Activated B cell treated with CpG ODN at 0.5 μM for 24 hours (primary cell): Measurements from ENCODE around the gene CORO7. TPM values are rescaled to one million over a fixed set of nuclear protein-coding genes. Genes with fewer than 3 reads are reported as not detected.

ENCODE experiments used
- ATAC-seq: fragments of 200-7000 bp; cut with Tn5 transposase; one replicate; pipeline ENCODE4 v1.10.0; 2021; ENCODE audit warnings: low read depth, mild to moderate bottlenecking, moderate library complexity
- CTCF ChIA-PET: fragments of 350-600 bp; sonication (Branson Sonifier 250); formaldehyde crosslinking; loops from one replicate; lab custom pipeline; 2021; ENCODE audit warnings: antibody characterized with exemption; lab: Charles Lee
- POLR2A ChIA-PET: fragments of 350-600 bp; sonication (Branson Sonifier 250); formaldehyde crosslinking; loops from one replicate; lab custom pipeline; 2021; ENCODE audit warnings: antibody characterized with exemption; lab: Charles Lee
- DNase-seq: peaks from one replicate; pipeline ENCODE4 v3.0.0; 2022
- H3K27ac Mint-ChIP-seq: one replicate; pipeline ENCODE4 v1.8.0; 2020; ENCODE audit warnings: mixed read lengths
- H3K27me3 Mint-ChIP-seq: one replicate; pipeline ENCODE4 v1.8.0; 2021; ENCODE audit warnings: mixed read lengths
- H3K36me3 Mint-ChIP-seq: one replicate; pipeline ENCODE4 v1.8.0; 2021; ENCODE audit warnings: low read depth, mixed read lengths
- H3K4me1 Mint-ChIP-seq: one replicate; pipeline ENCODE4 v1.8.0; 2021; ENCODE audit warnings: mixed read lengths
- H3K4me3 Mint-ChIP-seq: one replicate; pipeline ENCODE4 v1.8.0; 2020; ENCODE audit warnings: mild to moderate bottlenecking, mixed read lengths
- H3K9me3 Mint-ChIP-seq: one replicate; pipeline ENCODE4 v1.8.0; 2020; ENCODE audit warnings: mixed read lengths
- CTCF ChIP-seq: fragments of 200-600 bp; IDR thresholded peaks from one replicate; pipeline ENCODE4 v1.8.0; 2022; ENCODE audit warnings: antibody characterized with exemption, mild to moderate bottlenecking
- intact Hi-C: fragments of 100-400 bp; cut with micrococcal nuclease; formaldehyde crosslinking; loops from one replicate; pipeline ENCODE4 v1.15.1; 2024
- total RNA-seq: library from RNA; stranded (reverse); gene quantifications from 2 replicates; pipeline ENCODE4 v1.2.3, GENCODE V29; 2022

CORO7 gene
- total RNA-seq, 1 donor from 2014 or later, result 86.6 TPM

GRCh38 chr16:4426722-4427372, 10.5 kb upstream of the CORO7 start:
- intact Hi-C loops, result no loop called here
- Mint-ChIP-seq H3K27ac (peak overlapping the region; percentile 100), H3K4me3 (peak overlapping the region; percentile 97), H3K36me3 (peaks cover 35% of the 10 kb centered on the region), H3K4me1 (peaks cover 33% of the 10 kb centered on the region), H3K27me3 (no peaks in the 10 kb centered on the region), H3K9me3 (no peaks in the 10 kb centered on the region)
- ChIA-PET POLR2A (interaction anchor here (1.0 kb wide), 1 partner anchor 27 kb away, joined by 3 read pairs; no protein-coding TSS in a partner anchor), CTCF (interaction anchor here (0.6 kb wide), 1 partner anchor 10 kb away, joined by 3 read pairs; the partner anchor contains the start of gene CORO7)
- no peak for DNase-seq
- ATAC-seq, result no peak
- no peak for TF ChIP-seq CTCF

GRCh38 chr16:4426021-4426684, 9.8 kb upstream of the CORO7 start:
- H3K9me3 Mint-ChIP-seq, result no peaks in the 10 kb centered on the region
- H3K4me3 Mint-ChIP-seq, result peak overlapping the region; percentile 97
- peak overlapping the region; percentile 100 for H3K27ac Mint-ChIP-seq
- ChIA-PET CTCF (interaction anchor here (0.9 kb wide), 1 partner anchor 33 kb away, joined by 4 read pairs; no protein-coding TSS in a partner anchor), POLR2A (interaction anchor here (1.0 to 1.3 kb wide), 2 partner anchors 10 to 28 kb away, joined by 3 to 10 read pairs; partner anchors contain the start of gene CORO7)
- H3K27me3 Mint-ChIP-seq, result no peaks in the 10 kb centered on the region
- intact Hi-C loops, result no loop called here
- ATAC-seq, result peak; percentile 12
- H3K4me1 Mint-ChIP-seq, result peaks cover 31% of the 10 kb centered on the region
- peaks cover 29% of the 10 kb centered on the region for H3K36me3 Mint-ChIP-seq
- DNase-seq, result no peak
- no peak for TF ChIP-seq CTCF

GRCh38 chr16:4425378-4426020, 9.1 kb upstream of the CORO7 start, which contains the start of gene DNAJA3:
DNAJA3 (plus strand) TSS chr16:4425868; CDS start chr16:4425882, 14 bp downstream.
- Mint-ChIP-seq H3K27ac (peak within 1 kb of the TSS; percentile 100), H3K4me1 (peaks cover 31% of the 10 kb centered on the region)

GRCh38 chr16:4420505-4421105, 4.2 kb upstream of the CORO7 start:
- intact Hi-C loops, result no loop called here
- no peak overlapping the region for H3K4me3 Mint-ChIP-seq
- peaks cover 15% of the 10 kb centered on the region for H3K4me1 Mint-ChIP-seq
- peaks cover 7% of the 10 kb centered on the region for H3K36me3 Mint-ChIP-seq
- H3K27me3 Mint-ChIP-seq, result no peaks in the 10 kb centered on the region
- no peak overlapping the region for H3K27ac Mint-ChIP-seq
- CTCF ChIA-PET, result no interaction called here
- DNase-seq (no peak), ATAC-seq (no peak)
- TF ChIP-seq CTCF, result no peak
- no peaks in the 10 kb centered on the region for H3K9me3 Mint-ChIP-seq
- POLR2A ChIA-PET, result interaction anchor here (0.7 kb wide), 1 partner anchor 11 kb away, joined by 5 read pairs; no protein-coding TSS in a partner anchor

More at GRCh38 chr16:4425378-4426020, 9.1 kb upstream of the CORO7 start, which contains the start of gene DNAJA3:
- ChIA-PET CTCF (interaction anchor here (0.9 kb wide), 1 partner anchor 34 kb away, joined by 4 read pairs; no protein-coding TSS in a partner anchor), POLR2A (interaction anchor here (1.0 to 1.3 kb wide), 2 partner anchors 9 to 28 kb away, joined by 3 to 10 read pairs; partner anchors contain the start of gene CORO7)
- H3K27me3 Mint-ChIP-seq, result no peaks in the 10 kb centered on the region
- intact Hi-C loops, result loop anchor here (1.0 to 2.0 kb wide), 8 partner anchors 9 to 199 kb away; partner anchors contain the start of genes CDIP1, CORO7, HMOX2 and MGRN1
- no peaks in the 10 kb centered on the region for H3K9me3 Mint-ChIP-seq
- TF ChIP-seq CTCF, result no peak
- H3K36me3 Mint-ChIP-seq, result peaks cover 27% of the 10 kb centered on the region
- peak within 1 kb of the TSS; percentile 97 for H3K4me3 Mint-ChIP-seq
- peak; percentile 90 for ATAC-seq
- DNase-seq, result peak; percentile 93
